Measurements from ENCODE around the gene CAMTA1.

DNA sequence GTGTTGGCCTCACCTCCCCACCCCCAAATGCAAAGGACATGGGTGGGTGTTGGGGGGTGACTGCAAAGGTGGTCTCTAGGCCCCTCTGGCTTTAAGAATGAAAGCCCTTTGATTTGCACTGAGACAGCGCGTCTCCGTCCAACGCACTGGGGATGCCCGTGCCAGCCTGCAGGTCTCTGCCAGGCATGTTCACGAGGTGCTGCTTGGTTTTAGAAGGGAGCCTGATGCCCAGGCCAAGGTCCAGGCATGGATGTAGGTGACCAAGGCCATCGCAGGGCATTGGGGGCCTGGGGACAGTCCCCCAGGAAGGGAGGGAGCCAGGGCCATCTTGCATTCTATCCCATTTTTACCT lies 622.3 kb downstream of the CAMTA1 start:
- no peak for TF ChIP-seq GABPB2 (CRISPR knock-in tag; conservative IDR thresholded peaks at IDR 0.05)
- TF ChIP-seq LEF1 (IDR thresholded peaks at IDR 0.05) = no peak
- no peak for TF ChIP-seq NCOA2 (IDR thresholded peaks at IDR 0.05; ENCODE audit: partially characterized antibody in 2 of 2)
- TF ChIP-seq LCOR (CRISPR knock-in tag; IDR thresholded peaks at IDR 0.05) = no peak
- no peak for TF ChIP-seq POLR2A (conservative IDR thresholded peaks at IDR 0.05)
- TF ChIP-seq SETDB1 (IDR thresholded peaks at IDR 0.05; ENCODE audit: low read length) = no peak
- TF ChIP-seq, protein P1, sequence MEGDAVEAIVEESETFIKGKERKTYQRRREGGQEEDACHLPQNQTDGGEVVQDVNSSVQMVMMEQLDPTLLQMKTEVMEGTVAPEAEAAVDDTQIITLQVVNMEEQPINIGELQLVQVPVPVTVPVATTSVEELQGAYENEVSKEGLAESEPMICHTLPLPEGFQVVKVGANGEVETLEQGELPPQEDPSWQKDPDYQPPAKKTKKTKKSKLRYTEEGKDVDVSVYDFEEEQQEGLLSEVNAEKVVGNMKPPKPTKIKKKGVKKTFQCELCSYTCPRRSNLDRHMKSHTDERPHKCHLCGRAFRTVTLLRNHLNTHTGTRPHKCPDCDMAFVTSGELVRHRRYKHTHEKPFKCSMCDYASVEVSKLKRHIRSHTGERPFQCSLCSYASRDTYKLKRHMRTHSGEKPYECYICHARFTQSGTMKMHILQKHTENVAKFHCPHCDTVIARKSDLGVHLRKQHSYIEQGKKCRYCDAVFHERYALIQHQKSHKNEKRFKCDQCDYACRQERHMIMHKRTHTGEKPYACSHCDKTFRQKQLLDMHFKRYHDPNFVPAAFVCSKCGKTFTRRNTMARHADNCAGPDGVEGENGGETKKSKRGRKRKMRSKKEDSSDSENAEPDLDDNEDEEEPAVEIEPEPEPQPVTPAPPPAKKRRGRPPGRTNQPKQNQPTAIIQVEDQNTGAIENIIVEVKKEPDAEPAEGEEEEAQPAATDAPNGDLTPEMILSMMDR (IDR thresholded peaks at IDR 0.05 in 2 of 3, conservative IDR thresholded peaks at IDR 0.05 in 1 of 3; ENCODE audit: insufficient read depth in 2 of 3, low read depth in 1 of 3, low read length in 3 of 3) = no peak
- no peak for TF ChIP-seq MXI1 (IDR thresholded peaks at IDR 0.05; ENCODE audit: low read depth, low read length)
- TF ChIP-seq CC2D1A (IDR thresholded peaks at IDR 0.05) = no peak
- no peak for TF ChIP-seq TCF7 (IDR thresholded peaks at IDR 0.05; ENCODE audit: borderline replicate concordance)
- no peak for TF ChIP-seq SP1 (CRISPR knock-in tag; IDR thresholded peaks at IDR 0.05)
- no peak for TF ChIP-seq GTF2F1 (IDR thresholded peaks at IDR 0.05; ENCODE audit: low read depth, low read length)
- TF ChIP-seq ZNF282 (CRISPR knock-in tag; IDR thresholded peaks at IDR 0.05) = no peak
- TF ChIP-seq TAF1 (IDR thresholded peaks at IDR 0.05; ENCODE audit: control insufficient read depth, extremely low read depth, insufficient read depth, low read length, severe bottlenecking) = no peak
